HG03135 (cell line): ENCODE measurements around the gene PHRF1.

Experiments used
- ATAC-seq: cut with Tn5 transposase; IDR thresholded peaks from one replicate; pipeline ENCODE4 v1.9.1; 2021; ENCODE audit warnings: mild to moderate bottlenecking, moderate library complexity; ENCODE audit not compliant: unreplicated experiment

The PHRF1 gene

GRCh38 chr11:625636-626268, 49.5 kb downstream of the PHRF1 start:
- ATAC-seq = no peak

- ATAC-seq = no peak
Observed at GRCh38 chr11:626475-627307, 50.4 kb downstream of the PHRF1 start, which contains the start of gene SCT. SCT (minus strand) TSS chr11:627181; CDS start chr11:627143, 38 bp downstream.

GRCh38 chr11:627308-627576, 51.0 kb downstream of the PHRF1 start:
- ATAC-seq = no peak

- ATAC-seq = no peak
Observed at GRCh38 chr11:628056-628455, 51.8 kb downstream of the PHRF1 start.

- ATAC-seq = no peak
Observed at GRCh38 chr11:629237-629583, 52.9 kb downstream of the PHRF1 start.

- ATAC-seq = no peak
Observed at GRCh38 chr11:630871-631270, 54.6 kb downstream of the PHRF1 start.

- no peak for ATAC-seq
Observed at GRCh38 chr11:635945-636510, 59.8 kb downstream of the PHRF1 start.

GRCh38 chr11:636511-637332, 60.5 kb downstream of the PHRF1 start, which contains the start of gene DRD4:
DRD4 (plus strand) TSS chr11:637269; CDS start chr11:637305, 36 bp downstream.
- ATAC-seq = no peak

GRCh38 chr11:637333-637592, 61.0 kb downstream of the PHRF1 start:
- ATAC-seq = no peak

GRCh38 chr11:637593-638521, 61.6 kb downstream of the PHRF1 start:
- ATAC-seq = no peak

- no peak for ATAC-seq
Observed at GRCh38 chr11:638631-639331, 62.5 kb downstream of the PHRF1 start.

GRCh38 chr11:639332-639955, 63.2 kb downstream of the PHRF1 start:
- ATAC-seq = no peak

- ATAC-seq = no peak
Observed at GRCh38 chr11:640021-640706, 63.9 kb downstream of the PHRF1 start.

- ATAC-seq = no peak
Observed at GRCh38 chr11:641806-642370, 65.6 kb downstream of the PHRF1 start.

GRCh38 chr11:643366-643765, 67.1 kb downstream of the PHRF1 start:
- ATAC-seq = no peak

GRCh38 chr11:643849-644738, 67.8 kb downstream of the PHRF1 start:
- no peak for ATAC-seq

- no peak for ATAC-seq
Observed at GRCh38 chr11:645536-645935, 69.3 kb downstream of the PHRF1 start.

GRCh38 chr11:646214-646613, 69.9 kb downstream of the PHRF1 start:
- ATAC-seq = no peak
